SK-N-SH treated with all-trans-retinoic acid at 6 μM for 48 hours (cell line): Measurements from ENCODE around the gene CALN1.

Source experiments
- ATAC-seq: fragments of 200-7000 bp; cut with Tn5 transposase; 3 replicates; pipeline ENCODE4 v1.9.1; 2020; ENCODE audit warnings: mild to moderate bottlenecking, moderate library complexity
- ARNTL ChIP-seq: fragments of 450-650 bp; formaldehyde crosslinking; IDR thresholded peaks from 2 replicates; pipeline ENCODE4 v1.5.0; 2020; ENCODE audit warnings: low read depth, mild to moderate bottlenecking, moderate library complexity, borderline replicate concordance
- BACH2 ChIP-seq: fragments of 250-450 bp; sonication (Bioruptor Pico); IDR thresholded peaks from 2 replicates; pipeline ENCODE4 v1.9.0; 2021; ENCODE audit warnings: mild to moderate bottlenecking, borderline replicate concordance
- CREB5 ChIP-seq: fragments of 250-450 bp; sonication (Bioruptor Pico); IDR thresholded peaks from 2 replicates; pipeline ENCODE4 v1.5.1; 2020; ENCODE audit warnings: low read depth, mild to moderate bottlenecking, moderate library complexity
- CSDC2 ChIP-seq: fragments of 250-450 bp; sonication (Bioruptor Pico); IDR thresholded peaks from 2 replicates; pipeline ENCODE4 v1.5.0; 2020; ENCODE audit warnings: mild to moderate bottlenecking, moderate library complexity
- CSRNP3 ChIP-seq: fragments of 250-450 bp; sonication (Bioruptor Pico); IDR thresholded peaks from 2 replicates; pipeline ENCODE4 v1.5.1; 2021; ENCODE audit warnings: mild to moderate bottlenecking, moderate library complexity
- ESRRG ChIP-seq: fragments of 250-450 bp; sonication (Bioruptor Pico); IDR thresholded peaks from 2 replicates; pipeline ENCODE4 v1.6.1; 2021; ENCODE audit warnings: mild to moderate bottlenecking
- GLIS3 ChIP-seq: fragments of 250-450 bp; sonication (Bioruptor Pico); IDR thresholded peaks from 2 replicates; pipeline ENCODE4 v1.5.0; 2020; ENCODE audit warnings: mild to moderate bottlenecking, moderate library complexity
- ISL1 ChIP-seq: fragments of 250-450 bp; sonication (Bioruptor Pico); IDR thresholded peaks from 2 replicates; pipeline ENCODE4 v2.1.2; 2022; ENCODE audit warnings: mild to moderate bottlenecking, moderate library complexity
- OSR1 ChIP-seq: fragments of 250-450 bp; sonication (Bioruptor Pico); IDR thresholded peaks from 2 replicates; pipeline ENCODE4 v1.8.0; 2022; ENCODE audit warnings: moderate library complexity, mild to moderate bottlenecking, inconsistent platforms
- PATZ1 ChIP-seq: fragments of 250-450 bp; sonication (Bioruptor Pico); IDR thresholded peaks from 2 replicates; pipeline ENCODE4 v1.8.0; 2020; ENCODE audit warnings: mild to moderate bottlenecking, moderate library complexity, borderline replicate concordance
- POU6F1 ChIP-seq: fragments of 250-450 bp; sonication (Bioruptor Pico); IDR thresholded peaks from 2 replicates; pipeline ENCODE4 v1.8.0; 2021; ENCODE audit warnings: low read depth, mild to moderate bottlenecking, moderate library complexity, borderline replicate concordance
- RARB ChIP-seq: fragments of 250-450 bp; sonication (Bioruptor Pico); IDR thresholded peaks from 2 replicates; pipeline ENCODE4 v1.8.0; 2021; ENCODE audit warnings: mild to moderate bottlenecking, moderate library complexity
- SNAI2 ChIP-seq: fragments of 250-450 bp; sonication (Bioruptor Pico); IDR thresholded peaks from 2 replicates; pipeline ENCODE4 v1.5.0; 2020; ENCODE audit warnings: mild to moderate bottlenecking, moderate library complexity
- TOX ChIP-seq: fragments of 250-450 bp; sonication (Bioruptor Pico); IDR thresholded peaks from 2 replicates; pipeline ENCODE4 v1.8.0; 2021; ENCODE audit warnings: mild to moderate bottlenecking, moderate library complexity, borderline replicate concordance
- TSHZ2 ChIP-seq: fragments of 250-450 bp; sonication (Bioruptor Pico); IDR thresholded peaks from 2 replicates; pipeline ENCODE4 v1.5.0; 2020; ENCODE audit warnings: mild to moderate bottlenecking, moderate library complexity
- ZC3H10 ChIP-seq: fragments of 250-450 bp; sonication (Bioruptor Pico); IDR thresholded peaks from 2 replicates; pipeline ENCODE4 v1.5.1; 2021; ENCODE audit warnings: mild to moderate bottlenecking, moderate library complexity
- ZFP3 ChIP-seq: fragments of 250-450 bp; sonication (Bioruptor Pico); IDR thresholded peaks from 2 replicates; pipeline ENCODE4 v1.5.0; 2020; ENCODE audit warnings: mild to moderate bottlenecking, moderate library complexity
- ZFP30 ChIP-seq: fragments of 450-650 bp; formaldehyde crosslinking; IDR thresholded peaks from 2 replicates; pipeline ENCODE4 v1.5.0; 2022; ENCODE audit warnings: mild to moderate bottlenecking, moderate library complexity
- ZNF565 ChIP-seq: fragments of 450-650 bp; formaldehyde crosslinking; conservative IDR thresholded peaks from 2 replicates; pipeline ENCODE4 v1.5.0; 2020; ENCODE audit warnings: low read depth, mild to moderate bottlenecking, moderate library complexity
- ZNF70 ChIP-seq: fragments of 450-650 bp; formaldehyde crosslinking; IDR thresholded peaks from 2 replicates; pipeline ENCODE4 v1.5.0; 2020; ENCODE audit warnings: mild to moderate bottlenecking, moderate library complexity
- ZNF8 ChIP-seq: fragments of 450-650 bp; formaldehyde crosslinking; IDR thresholded peaks from 2 replicates; pipeline ENCODE4 v1.5.0; 2020; ENCODE audit warnings: mild to moderate bottlenecking, moderate library complexity

The CALN1 gene

GRCh38 chr7:72109566-72109965, 302.6 kb downstream of the CALN1 start:
- no peak for TF ChIP-seq ARNTL (CRISPR knock-in tag)
- no peak for TF ChIP-seq ZNF8 (CRISPR knock-in tag)
- TF ChIP-seq CREB5: no peak
- no peak for TF ChIP-seq SNAI2 (CRISPR knock-in tag)
- no peak for TF ChIP-seq ESRRG
- no peak for TF ChIP-seq ZC3H10
- no peak for TF ChIP-seq TSHZ2 (CRISPR knock-in tag)
- TF ChIP-seq GLIS3 (CRISPR knock-in tag): no peak
- no peak for TF ChIP-seq ZFP30 (CRISPR knock-in tag)
- no peak for TF ChIP-seq TOX (CRISPR knock-in tag)
- no peak for TF ChIP-seq PATZ1 (CRISPR knock-in tag)
- no peak for TF ChIP-seq BACH2 (CRISPR knock-in tag)
- TF ChIP-seq CSRNP3 (CRISPR knock-in tag): no peak
- TF ChIP-seq ZFP3 (CRISPR knock-in tag): no peak
- TF ChIP-seq ISL1 (CRISPR knock-in tag): no peak
- no peak for ATAC-seq

GRCh38 chr7:72106405-72106804, 305.7 kb downstream of the CALN1 start:
- TF ChIP-seq ZNF70 (CRISPR knock-in tag) (no peak), ZC3H10 (no peak), PATZ1 (CRISPR knock-in tag) (no peak)
- TF ChIP-seq, all 23 proteins: peak for 0

GRCh38 chr7:72101444-72101843, 310.7 kb downstream of the CALN1 start:
- TF ChIP-seq ISL1 (CRISPR knock-in tag) (no peak), CSDC2 (CRISPR knock-in tag) (no peak), ZNF565 (no peak), TOX (CRISPR knock-in tag) (no peak), ZFP30 (CRISPR knock-in tag) (no peak), ARNTL (CRISPR knock-in tag) (no peak), SNAI2 (CRISPR knock-in tag) (no peak), ESRRG (no peak)
- no peak for ATAC-seq

More at GRCh38 chr7:72106405-72106804, 305.7 kb downstream of the CALN1 start:
- no peak for ATAC-seq

GRCh38 chr7:72099784-72100183, 312.4 kb downstream of the CALN1 start:
- no peak for ATAC-seq
- TF ChIP-seq ESRRG (no peak), CSDC2 (CRISPR knock-in tag) (no peak), SNAI2 (CRISPR knock-in tag) (no peak), GLIS3 (CRISPR knock-in tag) (no peak), RARB (CRISPR knock-in tag) (no peak), ZFP3 (CRISPR knock-in tag) (no peak), OSR1 (no peak), POU6F1 (CRISPR knock-in tag) (no peak), TOX (CRISPR knock-in tag) (no peak)
